Thoracic aorta (tissue), 2 donors: Measurements from ENCODE around the gene TIA1. TPM values are rescaled to one million over a fixed set of nuclear protein-coding genes. Genes with fewer than 3 reads are reported as not detected.
"Not testable (repeated sequence)": the region's sequence is repeated elsewhere in the genome, so short reads cannot be mapped to it uniquely, and the experiment has no call there.

Source experiments
- ATAC-seq: fragments of 150-250 bp; one replicate; pipeline ENCODE4 v1.8.0; 2017; ENCODE audit warnings: low read depth; ENCODE audit not compliant: insufficient number of reproducible peaks, low FRiP score
- DNase-seq: peaks from one replicate; pipeline ENCODE4 v3.0.0-alpha.2; 2020; ENCODE audit warnings: low spot score
- H3K27ac ChIP-seq, 2 donors: fragments of 200-600 bp; sonication (generic); 1 replicate in 1 of 2; 2 replicates in 1 of 2; pipeline ENCODE4 v1.5.1; 2016; ENCODE audit warnings: mild to moderate bottlenecking in 2 of 2, moderate library complexity in 2 of 2
- H3K27me3 ChIP-seq: fragments of 200-600 bp; sonication (generic); replicated peaks from 2 replicates; pipeline ENCODE4 v1.6.0; 2016; ENCODE audit warnings: mild to moderate bottlenecking; ENCODE audit not compliant: insufficient read depth
- H3K36me3 ChIP-seq: fragments of 200-600 bp; sonication (generic); one replicate; pipeline ENCODE4 v1.5.1; 2016
- H3K4me1 ChIP-seq, 2 donors: fragments of 200-600 bp; sonication (generic); 1 replicate in 1 of 2; 2 replicates in 1 of 2; pipeline versions ENCODE4 v1.5.1 to v1.6.0; 2016; ENCODE audit warnings: low read depth in 2 of 2, mild to moderate bottlenecking in 1 of 2; ENCODE audit not compliant: control insufficient read depth in 1 of 2
- H3K4me3 ChIP-seq: fragments of 200-600 bp; sonication (generic); 2 replicates; pipeline ENCODE4 v1.5.1; 2016; ENCODE audit warnings: mild to moderate bottlenecking
- H3K9me3 ChIP-seq: fragments of 200-600 bp; sonication (generic); 2 replicates; pipeline ENCODE4 v1.5.1; 2016
- CTCF ChIP-seq: fragments of 200-600 bp; sonication (generic); IDR thresholded peaks from one replicate; pipeline ENCODE4 v1.5.1; 2019; ENCODE audit warnings: antibody characterized with exemption
- total RNA-seq, 2 donors: library from RNA; depleted of rRNA; stranded (reverse); fragments of >200 nt; gene quantifications; one replicate each; pipeline versions ENCODE4 v1.1.0 to v1.2.3, GENCODE V29; 2016

The TIA1 gene
- total RNA-seq, 2 donors from 2014 or later: 56.7 to 127 TPM

GRCh38 chr2:70240599-70240998, 7.8 kb downstream of the TIA1 start:
- DNase-seq (no peak), ATAC-seq (no peak)
- TF ChIP-seq CTCF: no peak
- H3K4me1 ChIP-seq: peaks cover 16 to 34% of the 10 kb centered on the region in 2 donors
- no peaks in the 10 kb centered on the region for H3K9me3 ChIP-seq
- no peak overlapping the region for H3K4me3 ChIP-seq
- no peak overlapping the region for H3K27ac ChIP-seq
- H3K36me3 ChIP-seq: no peaks in the 10 kb centered on the region
- H3K27me3 ChIP-seq: no peaks in the 10 kb centered on the region

GRCh38 chr2:70233926-70234325, 14.5 kb downstream of the TIA1 start:
- Histone ChIP-seq H3K9me3 (no peaks in the 10 kb centered on the region), H3K27me3 (no peaks in the 10 kb centered on the region), H3K27ac (no peak overlapping the region), H3K4me3 (no peak overlapping the region), H3K36me3 (peaks cover 35% of the 10 kb centered on the region), H3K4me1 (no peaks in the 10 kb centered on the region)
- DNase-seq (no peak), ATAC-seq (no peak)
- TF ChIP-seq CTCF: no peak

GRCh38 chr2:70226781-70227180, 21.6 kb downstream of the TIA1 start:
- Histone ChIP-seq H3K27ac (no peak overlapping the region), H3K4me1 (no peaks in the 10 kb centered on the region), H3K4me3 (no peak overlapping the region), H3K9me3 (no peaks in the 10 kb centered on the region), H3K36me3 (peaks cover 54% of the 10 kb centered on the region), H3K27me3 (no peaks in the 10 kb centered on the region)
- ATAC-seq (no peak), DNase-seq (no peak)
- no peak for TF ChIP-seq CTCF

GRCh38 chr2:70223305-70223704, 25.1 kb downstream of the TIA1 start:
- ATAC-seq, H3K9me3 ChIP-seq, H3K4me1 ChIP-seq, H3K27me3 ChIP-seq, H3K27ac ChIP-seq, DNase-seq, H3K4me3 ChIP-seq: not testable (repeated sequence)
- peaks cover 50% of the 10 kb centered on the region for H3K36me3 ChIP-seq

GRCh38 chr2:70214953-70215549, 33.4 kb downstream of the TIA1 start:
- Histone ChIP-seq H3K27ac (peak overlapping the region in 1 of 2 donors; percentile 56), H3K4me3 (no peak overlapping the region), H3K9me3 (no peaks in the 10 kb centered on the region), H3K4me1 (peaks cover 8 to 17% of the 10 kb centered on the region in 2 donors), H3K36me3 (peaks cover 27% of the 10 kb centered on the region), H3K27me3 (no peaks in the 10 kb centered on the region)
- DNase-seq: no peak
- TF ChIP-seq CTCF: no peak
- ATAC-seq: peak; percentile 54

- H3K36me3 ChIP-seq: peaks cover 26% of the 10 kb centered on the region
Observed at GRCh38 chr2:70214365-70214764, 34.1 kb downstream of the TIA1 start.

More at GRCh38 chr2:70214365-70214764, 34.1 kb downstream of the TIA1 start:
- H3K27ac ChIP-seq: peak overlapping the region; percentile 11 to 56
- no peak for DNase-seq
- H3K4me3 ChIP-seq: no peak overlapping the region
- TF ChIP-seq CTCF: no peak
- H3K4me1 ChIP-seq: peaks cover 8 to 17% of the 10 kb centered on the region in 2 donors
- H3K27me3 ChIP-seq: no peaks in the 10 kb centered on the region
- H3K9me3 ChIP-seq: no peaks in the 10 kb centered on the region
- no peak for ATAC-seq
